Measurements from ENCODE around the gene SEC63. TPM values are rescaled to one million over a fixed set of nuclear protein-coding genes. Genes with fewer than 3 reads are reported as not detected.

The SEC63 gene
- total and polyA plus RNA-seq, 2 donors (not counting 1 experiment from before 2014, with no cell fraction given), result 34.2 to 82.7 TPM

- H3K9me3 ChIP-seq (ENCODE audit: control insufficient read depth, insufficient read depth, low read depth, low read length), result no peaks in the 10 kb centered on the region
- no peak overlapping the region for H3K4me2 ChIP-seq (ENCODE audit: extremely low read depth, insufficient read depth, low read length)
- H3K27me3 ChIP-seq (ENCODE audit: control insufficient read depth, insufficient read depth, low read length), result peaks cover 26% of the 10 kb centered on the region
- H3K4me1 ChIP-seq (ENCODE audit: control insufficient read depth, extremely low read depth, insufficient read depth, low read length), result no peaks in the 10 kb centered on the region
- no peaks in the 10 kb centered on the region for H4K20me1 ChIP-seq (ENCODE audit: control insufficient read depth, extremely low read depth, insufficient read depth, low read length)
- H3K36me3 ChIP-seq (ENCODE audit: control insufficient read depth, insufficient read depth, low read length), result no peaks in the 10 kb centered on the region
- H3K79me2 ChIP-seq (ENCODE audit: control insufficient read depth, insufficient read depth, low read length), result no peaks in the 10 kb centered on the region
- H3K9ac ChIP-seq (ENCODE audit: insufficient read depth, low read length), result no peak overlapping the region
- no peak overlapping the region for H3K27ac ChIP-seq (ENCODE audit: insufficient read depth, low read length)
- H3K4me3 ChIP-seq (replicated peaks in 1 of 4; ENCODE audit: control extremely low read depth in 1 of 4, insufficient read depth in 1 of 4, low read depth in 3 of 4, low read length in 4 of 4), result no peak overlapping the region
- TF ChIP-seq EZH2 (IDR thresholded peaks at IDR 0.05; ENCODE audit: low read length, missing control alignments), result no peak
- TF ChIP-seq CTCF (conservative IDR thresholded peaks at IDR 0.05 in 1 of 2, IDR thresholded peaks at IDR 0.05 in 1 of 2; ENCODE audit: low read depth in 1 of 2, low read length in 2 of 2), result no peak
- no peak for DNase-seq (ENCODE audit: low read depth in 2 of 2)
- no peak overlapping the region for H2AFZ ChIP-seq (ENCODE audit: low read length)
These were observed 134.9 kb downstream of the SEC63 start for GRCh38 chr6:107823047-107823557.

- H3K27ac ChIP-seq (ENCODE audit: insufficient read depth, low read length), result no peak overlapping the region
- H4K20me1 ChIP-seq (ENCODE audit: control insufficient read depth, extremely low read depth, insufficient read depth, low read length), result no peaks in the 10 kb centered on the region
- DNase-seq (ENCODE audit: low read depth in 2 of 2), result no peak
- H3K4me2 ChIP-seq (ENCODE audit: extremely low read depth, insufficient read depth, low read length), result no peak overlapping the region
- TF ChIP-seq EZH2 (IDR thresholded peaks at IDR 0.05; ENCODE audit: low read length, missing control alignments), result no peak
- TF ChIP-seq CTCF (conservative IDR thresholded peaks at IDR 0.05 in 1 of 2, IDR thresholded peaks at IDR 0.05 in 1 of 2; ENCODE audit: low read depth in 1 of 2, low read length in 2 of 2), result no peak
- H3K36me3 ChIP-seq (ENCODE audit: control insufficient read depth, insufficient read depth, low read length), result no peaks in the 10 kb centered on the region
- no peaks in the 10 kb centered on the region for H3K79me2 ChIP-seq (ENCODE audit: control insufficient read depth, insufficient read depth, low read length)
- no peaks in the 10 kb centered on the region for H3K9me3 ChIP-seq (ENCODE audit: control insufficient read depth, insufficient read depth, low read depth, low read length)
- H3K4me1 ChIP-seq (ENCODE audit: control insufficient read depth, extremely low read depth, insufficient read depth, low read length), result no peaks in the 10 kb centered on the region
- H2AFZ ChIP-seq (ENCODE audit: low read length), result no peak overlapping the region
- no peak overlapping the region for H3K4me3 ChIP-seq (replicated peaks in 1 of 4; ENCODE audit: control extremely low read depth in 1 of 4, insufficient read depth in 1 of 4, low read depth in 3 of 4, low read length in 4 of 4)
- no peak overlapping the region for H3K9ac ChIP-seq (ENCODE audit: insufficient read depth, low read length)
- H3K27me3 ChIP-seq (ENCODE audit: control insufficient read depth, insufficient read depth, low read length), result peaks cover 26% of the 10 kb centered on the region
These were observed 135.6 kb downstream of the SEC63 start for GRCh38 chr6:107822176-107823046.

- Histone ChIP-seq H3K4me1 (ENCODE audit: control insufficient read depth, extremely low read depth, insufficient read depth, low read length) (no peaks in the 10 kb centered on the region), H3K4me2 (ENCODE audit: extremely low read depth, insufficient read depth, low read length) (no peak overlapping the region), H3K79me2 (ENCODE audit: control insufficient read depth, insufficient read depth, low read length) (no peaks in the 10 kb centered on the region), H3K36me3 (ENCODE audit: control insufficient read depth, insufficient read depth, low read length) (no peaks in the 10 kb centered on the region), H3K4me3 (replicated peaks in 1 of 4; ENCODE audit: control extremely low read depth in 1 of 4, insufficient read depth in 1 of 4, low read depth in 3 of 4, low read length in 4 of 4) (no peak overlapping the region), H3K9me3 (ENCODE audit: control insufficient read depth, insufficient read depth, low read depth, low read length) (no peaks in the 10 kb centered on the region), H3K27ac (ENCODE audit: insufficient read depth, low read length) (no peak overlapping the region), H2AFZ (ENCODE audit: low read length) (no peak overlapping the region), H3K9ac (ENCODE audit: insufficient read depth, low read length) (no peak overlapping the region), H3K27me3 (ENCODE audit: control insufficient read depth, insufficient read depth, low read length) (peaks cover 26% of the 10 kb centered on the region), H4K20me1 (ENCODE audit: control insufficient read depth, extremely low read depth, insufficient read depth, low read length) (no peaks in the 10 kb centered on the region)
- DNase-seq (ENCODE audit: low read depth in 2 of 2), result no peak
- TF ChIP-seq EZH2 (IDR thresholded peaks at IDR 0.05; ENCODE audit: low read length, missing control alignments) (no peak), CTCF (conservative IDR thresholded peaks at IDR 0.05 in 1 of 2, IDR thresholded peaks at IDR 0.05 in 1 of 2; ENCODE audit: low read depth in 1 of 2, low read length in 2 of 2) (no peak)
These were observed 136.4 kb downstream of the SEC63 start for GRCh38 chr6:107821591-107821990.

Data from fibroblast of lung (primary cell).